NCI-H1930 (cell line): ENCODE results near the gene ZNF513.
"Not testable (repeated sequence)": the region's sequence is repeated elsewhere in the genome, so short reads cannot be mapped to it uniquely, and the experiment has no call there.

Experiments
- DNase-seq, 2 experiments: peaks; one replicate each; lab custom pipeline; 2025; lab: John Stamatoyannopoulos, UW

ZNF513 gene

DNA sequence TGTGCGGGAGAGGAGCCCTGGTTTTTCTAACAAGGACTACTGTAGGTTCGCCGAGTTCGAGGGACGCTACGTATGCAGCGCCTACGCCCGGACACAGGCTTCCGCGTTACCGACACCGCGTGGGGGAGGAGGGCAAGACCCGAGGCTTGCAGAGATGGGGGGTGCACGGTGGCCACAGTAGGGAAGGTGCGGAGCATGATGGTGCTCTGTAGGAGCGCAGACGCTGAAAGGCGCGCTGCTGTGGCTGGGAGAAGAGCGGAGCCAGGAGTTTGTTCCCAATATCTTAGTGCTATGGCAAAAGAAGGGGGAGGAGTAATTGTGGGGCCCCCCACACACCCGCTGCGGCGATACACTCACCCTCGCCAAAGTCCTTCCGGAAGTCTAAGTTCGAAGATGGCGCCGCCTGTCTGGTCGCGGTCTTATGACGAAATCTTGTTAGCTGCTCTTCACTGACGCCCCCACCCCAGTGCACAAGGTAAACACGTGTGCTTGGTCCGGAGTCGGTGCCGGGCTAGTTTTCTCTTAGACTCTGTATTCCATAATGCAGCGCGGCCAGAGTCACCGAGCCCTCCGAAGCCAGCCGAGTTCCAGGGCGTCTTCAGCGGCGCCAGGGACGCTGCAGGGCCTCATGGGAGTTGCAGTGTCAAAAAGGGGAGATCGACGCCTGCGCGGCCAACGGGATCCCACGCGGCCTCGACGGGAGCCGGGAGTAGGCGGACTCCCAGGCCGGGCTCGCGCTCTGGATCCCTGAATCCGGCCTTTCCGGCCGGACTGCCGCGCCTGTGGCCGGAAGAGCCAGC is 24.0 kb downstream of the ZNF513 start, which contains the start of gene GTF3C2:
GTF3C2 (minus strand) TSS at position 383 of the 800 bp plus-strand sequence. CDS start 13,210 bp downstream, outside the sequence.
- peak; percentile 97 to 98 for DNase-seq

DNA sequence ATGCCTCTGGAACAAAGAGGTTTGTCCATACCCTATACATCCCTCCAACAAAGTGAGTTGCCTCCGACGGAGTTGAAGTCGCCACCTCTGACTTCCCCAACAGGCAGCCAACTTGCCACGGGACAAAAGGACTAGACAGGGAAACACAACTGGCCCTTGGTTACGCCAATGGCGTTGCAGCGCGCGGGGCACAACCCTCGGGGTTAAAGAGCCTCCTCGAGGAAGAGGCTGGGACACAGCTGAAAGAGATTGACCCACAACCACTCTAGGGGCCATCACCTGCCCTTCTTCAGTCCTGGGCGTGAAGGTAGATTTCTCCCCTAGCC is 24.5 kb downstream of the ZNF513 start:
- DNase-seq, result no peak

DNA sequence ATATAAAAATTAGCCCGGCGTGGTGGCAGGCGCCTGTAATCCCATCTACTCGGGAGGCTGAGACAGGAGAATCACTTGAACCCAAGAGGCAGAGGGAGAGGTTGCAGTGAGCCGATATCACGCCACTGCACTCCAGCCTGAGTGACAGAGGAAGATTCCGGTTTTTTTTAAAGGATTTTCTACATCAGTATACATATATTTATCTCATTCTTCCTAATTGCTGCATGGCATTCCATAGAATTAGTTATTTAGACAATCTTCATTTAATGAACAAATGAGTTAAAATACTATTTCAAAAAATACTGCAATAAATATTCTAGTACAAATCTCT is 26.0 kb downstream of the ZNF513 start:
- no peak for DNase-seq

DNA sequence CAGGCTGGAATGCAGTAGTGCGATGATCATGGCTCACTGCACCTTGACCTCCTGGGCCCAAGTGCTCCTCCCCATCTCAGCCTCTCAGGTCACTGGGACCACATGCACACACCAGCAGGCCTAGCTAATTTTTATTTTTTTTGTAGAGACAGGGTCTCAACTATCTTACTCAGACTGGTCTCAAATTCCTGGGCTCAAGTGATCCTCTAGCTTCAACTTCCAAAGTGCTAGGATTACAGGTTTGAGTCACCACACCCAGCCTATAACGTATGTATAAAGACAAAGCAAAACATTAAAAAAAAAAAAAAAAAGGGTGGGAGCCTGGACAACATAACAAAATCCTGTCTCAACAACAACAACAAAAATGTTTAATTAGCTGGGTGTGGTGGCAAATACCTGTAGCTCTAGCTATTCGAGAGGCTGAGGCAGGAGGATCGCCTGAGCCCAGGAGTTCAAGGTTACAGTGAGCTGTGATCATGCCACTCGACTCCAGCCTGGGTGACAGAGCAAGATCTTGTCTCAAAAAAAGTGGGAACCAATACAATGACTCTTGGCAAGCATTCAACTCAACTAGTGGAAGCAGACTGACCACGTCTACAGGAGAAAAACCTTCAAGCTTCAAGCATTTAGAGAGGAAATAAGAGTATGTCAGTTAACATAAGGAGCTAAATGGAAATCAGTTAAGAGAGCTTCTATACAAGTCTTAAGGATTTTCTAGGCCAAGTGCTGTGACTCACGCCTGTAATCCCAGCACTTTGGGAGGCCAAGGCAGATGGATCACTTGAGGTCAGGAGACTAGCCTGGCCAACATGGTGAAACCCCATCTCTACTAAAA is 26.6 kb downstream of the ZNF513 start:
- no peak for DNase-seq

DNA sequence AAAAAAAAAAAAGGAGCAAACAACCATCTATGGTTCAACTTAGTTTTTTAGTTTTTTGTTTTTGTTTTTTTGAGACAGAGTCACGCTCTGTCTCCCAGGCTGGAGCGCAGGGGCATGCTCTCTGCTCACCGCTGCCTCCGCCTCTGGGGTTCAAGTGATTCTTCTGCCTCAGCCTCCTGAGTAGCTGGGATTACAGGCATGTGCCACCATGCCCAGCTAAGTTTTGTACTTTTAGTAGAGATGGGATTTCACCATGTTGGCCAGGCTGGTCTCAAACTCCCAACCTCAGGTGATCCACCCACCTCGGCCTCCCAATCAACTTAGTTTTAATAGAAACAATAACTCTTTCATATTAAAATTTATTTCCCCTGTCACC is 27.2 kb downstream of the ZNF513 start:
- DNase-seq, result not testable (repeated sequence)

DNA sequence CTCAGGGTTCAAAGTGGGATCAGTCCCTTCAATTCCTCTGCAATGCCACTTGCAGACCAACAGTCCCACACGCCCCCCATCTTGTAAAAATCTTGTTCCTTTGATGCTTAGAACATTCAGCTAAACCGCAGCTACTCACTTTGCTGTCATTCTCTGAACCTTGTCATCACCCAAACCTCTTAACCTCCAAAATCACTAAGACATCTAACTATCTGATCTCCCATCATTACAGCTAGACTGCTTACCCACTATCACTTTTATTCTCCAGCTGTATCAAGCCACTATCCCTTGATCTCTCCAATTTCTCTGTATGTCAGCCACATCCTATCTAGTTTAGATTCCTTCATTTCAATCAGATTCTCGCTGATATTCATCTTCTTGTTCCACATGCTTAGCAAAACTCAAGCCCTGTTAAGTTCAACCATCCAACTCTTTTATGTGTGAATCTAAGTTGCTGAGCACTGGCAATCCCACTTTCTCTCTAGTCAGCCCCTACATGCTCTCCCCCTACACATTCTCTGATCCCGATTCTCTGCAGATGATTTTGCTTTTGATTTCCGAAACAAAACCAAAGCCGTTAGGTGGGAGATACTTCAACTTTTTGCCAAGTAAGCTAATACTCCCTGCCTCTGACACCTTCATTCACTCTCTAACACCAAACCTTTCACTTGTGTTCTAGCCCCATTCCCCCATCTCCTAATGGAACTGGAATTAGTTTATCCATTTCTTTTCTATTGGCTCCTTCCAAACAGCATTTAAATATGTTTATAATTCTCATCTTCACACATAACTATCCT is 28.5 kb downstream of the ZNF513 start:
- DNase-seq, result no peak

DNA sequence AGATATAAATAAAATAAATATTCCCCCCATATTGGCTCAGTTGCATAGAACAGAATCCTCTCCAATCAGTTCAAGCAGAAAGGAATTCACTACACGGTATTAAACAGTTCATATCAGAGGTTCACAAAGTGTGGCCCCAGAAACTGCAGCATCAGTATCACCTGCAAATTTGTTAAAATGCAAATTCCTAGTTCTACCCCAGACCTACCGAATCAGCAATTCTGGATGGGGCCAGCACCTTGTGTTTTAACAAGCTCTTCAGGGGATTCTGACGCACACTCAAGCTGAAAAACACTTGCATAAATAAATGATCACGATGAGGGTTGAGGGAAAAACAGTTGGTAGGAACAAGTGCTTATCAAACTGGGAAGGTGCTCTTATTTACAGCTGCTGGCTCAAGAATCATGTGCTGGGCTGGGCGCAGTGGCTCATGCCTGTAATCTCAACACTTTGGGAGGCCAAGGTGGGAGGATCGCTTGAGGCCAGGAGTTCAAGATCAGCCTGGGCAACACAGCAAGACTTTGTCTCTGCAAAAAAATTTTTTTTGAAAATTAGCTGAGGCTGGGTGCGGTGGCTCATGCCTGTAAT is 30.3 kb downstream of the ZNF513 start:
- DNase-seq, result no peak

DNA sequence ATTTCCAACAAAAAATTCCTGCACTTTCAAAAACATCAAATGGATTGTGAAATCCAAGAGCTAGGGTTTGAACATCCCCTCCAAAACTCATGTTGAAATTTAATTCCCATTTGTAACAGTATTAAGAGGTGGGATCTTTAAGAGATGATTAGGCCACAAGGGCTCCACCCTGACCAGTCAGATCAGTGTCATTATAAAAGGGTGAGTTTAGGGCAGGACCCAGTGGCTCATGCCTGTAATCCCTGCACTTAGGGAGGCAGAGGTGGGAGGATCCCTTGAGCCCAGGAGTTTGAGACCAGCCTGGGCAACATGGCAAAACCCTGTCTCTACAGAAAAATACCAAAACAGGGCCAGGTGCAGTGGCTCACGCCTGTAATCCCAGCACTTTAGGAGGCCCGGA is 32.9 kb downstream of the ZNF513 start:
- DNase-seq, result no peak

DNA sequence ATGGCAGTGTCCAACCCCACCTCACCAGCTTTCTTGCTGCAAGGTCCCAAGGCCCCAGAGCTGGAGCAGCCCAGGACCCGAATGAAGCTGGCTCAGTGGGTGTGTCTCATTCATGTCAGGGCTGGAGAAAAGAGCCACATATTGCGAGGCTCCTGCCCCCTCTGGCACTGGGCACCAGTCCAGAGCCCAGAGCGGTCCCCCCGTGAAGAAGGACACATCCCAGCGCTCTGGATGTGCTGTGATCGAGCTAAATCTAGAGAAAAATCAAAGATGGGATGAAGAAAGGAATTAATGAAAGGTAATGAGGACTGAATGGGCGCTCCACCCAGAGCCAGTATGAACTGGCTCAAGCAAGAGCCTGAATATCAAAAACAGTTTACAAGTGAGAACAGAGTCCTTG is 44.4 kb downstream of the ZNF513 start:
- no peak for DNase-seq

DNA sequence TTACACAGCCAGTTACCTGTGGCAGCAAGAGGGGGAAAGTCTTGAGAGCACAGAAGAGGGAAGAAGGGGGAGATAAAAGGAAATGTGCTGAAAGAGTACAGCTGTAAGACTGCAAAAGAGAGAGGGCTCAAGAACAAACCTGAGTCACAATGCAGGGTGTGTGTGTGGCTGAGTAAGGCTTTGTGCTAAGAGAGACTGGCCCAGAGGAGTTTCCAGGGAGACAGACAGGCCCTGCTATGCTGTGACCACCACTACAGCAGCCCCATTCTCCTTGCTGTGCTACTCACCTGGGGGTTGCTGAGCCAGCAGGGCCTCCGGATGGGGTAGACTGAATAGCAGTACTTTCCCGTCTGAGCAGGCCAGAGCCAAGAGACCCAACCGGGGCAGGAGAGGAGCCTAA is 45.2 kb downstream of the ZNF513 start:
- no peak for DNase-seq
